GM12872 (cell line): ENCODE data around the gene ADCY3.

Experiments used
- TF ChIP-seq, protein P1 (sequence below): IDR thresholded peaks from 3 replicates; pipeline ENCODE4 v1.5.1; 2011; ENCODE audit warnings: low read depth, mild to moderate bottlenecking, low read length, moderate library complexity; ENCODE audit not compliant: insufficient read depth

Gene ADCY3

DNA sequence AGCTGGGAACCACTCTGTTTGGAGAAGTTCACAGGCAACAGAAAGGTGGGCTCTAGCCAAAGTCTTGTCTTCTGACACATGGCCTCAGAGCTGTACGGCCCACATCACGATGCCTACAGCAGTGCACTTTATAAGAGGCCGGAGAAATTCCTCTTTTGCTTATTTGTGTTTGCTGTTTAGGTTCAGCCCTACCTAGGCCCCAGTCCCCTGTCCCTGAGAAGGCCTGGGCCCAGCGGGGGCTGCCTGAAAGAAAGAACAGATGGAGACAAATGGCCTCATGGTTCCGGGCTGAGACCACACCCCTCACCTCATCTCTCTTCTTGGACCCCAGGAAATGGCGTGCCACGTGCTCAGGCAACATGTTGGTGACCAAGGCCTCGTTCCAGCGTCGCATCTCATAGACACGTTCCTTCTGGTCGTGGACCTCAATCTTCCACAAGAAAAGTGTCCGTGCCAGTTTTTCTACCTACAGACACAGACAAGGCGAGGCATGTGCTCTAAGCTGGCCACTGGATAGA is 95.9 kb downstream of the ADCY3 start:
- TF ChIP-seq, protein P1, sequence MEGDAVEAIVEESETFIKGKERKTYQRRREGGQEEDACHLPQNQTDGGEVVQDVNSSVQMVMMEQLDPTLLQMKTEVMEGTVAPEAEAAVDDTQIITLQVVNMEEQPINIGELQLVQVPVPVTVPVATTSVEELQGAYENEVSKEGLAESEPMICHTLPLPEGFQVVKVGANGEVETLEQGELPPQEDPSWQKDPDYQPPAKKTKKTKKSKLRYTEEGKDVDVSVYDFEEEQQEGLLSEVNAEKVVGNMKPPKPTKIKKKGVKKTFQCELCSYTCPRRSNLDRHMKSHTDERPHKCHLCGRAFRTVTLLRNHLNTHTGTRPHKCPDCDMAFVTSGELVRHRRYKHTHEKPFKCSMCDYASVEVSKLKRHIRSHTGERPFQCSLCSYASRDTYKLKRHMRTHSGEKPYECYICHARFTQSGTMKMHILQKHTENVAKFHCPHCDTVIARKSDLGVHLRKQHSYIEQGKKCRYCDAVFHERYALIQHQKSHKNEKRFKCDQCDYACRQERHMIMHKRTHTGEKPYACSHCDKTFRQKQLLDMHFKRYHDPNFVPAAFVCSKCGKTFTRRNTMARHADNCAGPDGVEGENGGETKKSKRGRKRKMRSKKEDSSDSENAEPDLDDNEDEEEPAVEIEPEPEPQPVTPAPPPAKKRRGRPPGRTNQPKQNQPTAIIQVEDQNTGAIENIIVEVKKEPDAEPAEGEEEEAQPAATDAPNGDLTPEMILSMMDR, result no peak

DNA sequence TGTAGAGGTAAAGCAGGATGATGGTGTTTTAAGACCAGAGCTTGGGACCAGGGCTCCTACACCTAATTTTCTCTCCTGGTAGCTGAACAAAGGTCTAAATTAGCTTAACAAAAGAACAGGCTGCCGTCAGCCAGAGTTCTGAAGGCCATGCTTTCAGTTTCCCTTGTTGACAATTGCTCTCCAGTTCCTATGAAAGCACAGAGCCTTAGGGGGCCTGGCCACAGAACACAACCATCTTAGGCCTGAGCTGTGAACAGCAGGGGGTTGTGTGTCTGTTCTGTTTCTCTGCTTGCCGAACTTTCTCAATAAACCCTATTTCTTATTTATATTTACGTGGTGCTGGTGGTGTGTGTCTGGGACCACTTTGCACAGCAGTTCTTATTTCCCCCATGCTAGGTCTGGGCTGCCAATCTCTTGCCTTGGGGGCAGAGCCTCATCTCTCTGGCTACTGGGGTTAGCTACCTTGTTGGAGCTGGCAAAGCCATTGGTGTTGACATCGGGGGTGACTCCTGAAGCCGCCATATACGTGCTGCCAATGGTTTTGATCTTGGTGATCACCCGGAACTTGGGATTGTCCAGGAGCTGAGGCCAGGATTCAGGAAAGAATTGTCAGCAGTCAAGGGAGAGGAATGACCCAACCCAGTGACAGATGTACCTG is 97.9 kb downstream of the ADCY3 start:
- TF ChIP-seq, protein P1, result no peak

DNA sequence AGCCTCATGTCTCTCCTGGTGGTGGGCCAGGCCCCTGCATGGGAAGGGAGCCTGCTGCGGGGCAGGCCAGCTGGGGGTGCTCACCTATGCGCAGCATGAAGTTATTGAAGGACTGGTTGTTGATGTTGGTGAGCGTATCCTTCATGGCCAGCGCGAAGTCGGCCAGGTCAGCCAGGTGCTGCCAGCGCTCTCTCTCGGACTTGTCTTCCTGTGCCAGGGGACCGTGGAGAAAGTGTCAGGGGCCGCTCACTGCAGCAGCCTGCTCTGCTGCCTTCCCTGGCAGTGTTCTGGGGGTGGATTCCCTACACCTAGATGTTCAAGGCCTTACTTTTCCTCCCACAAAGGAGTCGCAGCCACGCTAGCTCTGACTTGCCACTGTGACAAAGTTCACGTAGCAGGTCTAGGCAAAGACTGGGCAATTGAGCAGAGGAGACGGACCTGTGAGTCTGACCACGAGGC is 98.6 kb downstream of the ADCY3 start:
- TF ChIP-seq, protein P1, result no peak

DNA sequence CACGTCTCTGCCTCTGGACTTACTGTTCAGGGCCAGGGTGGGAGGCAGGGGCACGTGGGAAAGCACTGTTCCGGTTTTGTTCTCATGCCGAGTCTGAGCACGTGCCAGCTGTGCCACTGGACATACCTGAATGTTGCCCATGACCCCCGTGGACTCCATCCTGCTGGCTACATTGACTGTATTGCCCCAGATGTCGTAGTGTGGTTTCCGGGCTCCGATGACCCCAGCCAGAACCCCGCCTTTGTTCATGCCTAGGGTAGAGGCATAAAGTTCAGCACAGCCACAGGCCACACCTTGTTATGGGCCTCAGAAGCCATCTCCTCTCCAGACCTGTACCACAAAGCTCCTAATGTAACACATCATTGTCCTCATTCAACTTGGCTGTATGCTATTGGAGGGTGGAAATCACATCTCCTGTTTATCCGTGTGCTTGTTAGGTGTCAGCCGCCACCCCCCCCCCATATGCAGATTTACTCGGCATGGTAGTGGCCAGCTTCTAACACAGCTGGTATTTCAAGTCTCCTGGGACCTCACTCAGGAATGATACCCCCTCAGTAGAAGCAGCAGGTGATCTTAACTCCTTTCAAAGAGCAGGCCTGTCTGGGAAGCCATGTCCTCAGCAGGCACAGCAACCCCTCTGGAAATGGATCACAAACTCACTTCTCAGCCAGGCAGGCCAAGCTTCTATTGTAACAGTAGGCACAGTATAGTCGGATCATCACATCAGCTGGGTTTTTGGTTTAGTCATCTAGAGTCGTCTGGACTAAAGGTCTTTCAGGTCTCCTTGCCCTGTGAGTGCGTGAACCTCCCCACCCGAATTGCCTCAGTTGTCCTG is 99.2 kb downstream of the ADCY3 start:
- TF ChIP-seq, protein P1, result no peak

DNA sequence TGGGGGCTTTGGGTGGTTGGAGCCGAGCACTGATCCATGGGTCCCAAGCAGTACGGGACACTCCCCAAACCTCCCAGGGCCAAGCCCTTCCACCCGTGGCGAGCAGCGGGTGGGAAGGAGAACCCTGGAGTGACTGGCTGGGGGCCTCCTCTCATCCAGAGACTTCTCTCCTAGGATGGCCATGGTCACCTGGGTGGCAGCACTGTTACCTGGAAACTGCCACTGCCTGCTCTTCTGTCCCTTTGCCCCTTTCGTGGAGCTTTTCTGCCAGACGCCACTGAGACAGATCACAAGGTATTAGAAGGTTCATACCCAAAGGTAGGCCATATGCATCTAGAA is 99.9 kb downstream of the ADCY3 start:
- TF ChIP-seq, protein P1, result no peak

DNA sequence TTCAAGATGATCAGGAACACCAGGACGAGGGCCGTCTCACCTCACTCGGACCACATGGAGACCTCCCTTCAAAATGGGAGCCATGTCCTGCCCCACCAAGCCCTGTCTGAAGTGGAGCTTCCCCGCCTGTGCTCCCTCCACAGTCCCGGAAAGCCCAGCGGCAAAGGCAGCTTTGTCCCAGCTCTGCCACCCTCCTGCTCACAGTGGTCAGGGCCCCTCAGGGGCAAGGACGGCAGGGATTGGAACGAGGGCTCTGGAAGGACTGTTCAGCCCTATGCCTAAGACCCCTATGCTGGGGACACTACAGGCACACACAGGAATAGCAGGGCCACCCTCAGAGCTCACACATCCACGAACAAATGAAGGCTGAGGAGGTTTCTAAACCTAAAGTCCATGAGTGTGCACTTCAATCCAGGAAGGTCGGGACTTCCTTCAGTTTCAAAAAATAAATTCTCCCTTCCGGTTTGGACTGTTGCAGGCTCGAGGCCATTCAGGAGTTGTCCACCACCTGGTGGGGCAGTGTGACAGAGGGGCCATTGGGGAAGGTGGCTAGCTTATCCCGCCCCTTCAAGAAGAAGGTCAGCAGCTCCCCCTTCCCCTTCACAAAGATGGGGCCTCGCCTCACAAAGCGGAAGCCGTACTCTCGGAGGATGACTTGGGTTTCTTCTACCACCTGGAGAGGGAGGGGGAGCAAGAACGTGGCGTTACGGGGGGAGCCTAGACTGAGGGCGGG is 100.4 kb downstream of the ADCY3 start:
- TF ChIP-seq, protein P1, result no peak

DNA sequence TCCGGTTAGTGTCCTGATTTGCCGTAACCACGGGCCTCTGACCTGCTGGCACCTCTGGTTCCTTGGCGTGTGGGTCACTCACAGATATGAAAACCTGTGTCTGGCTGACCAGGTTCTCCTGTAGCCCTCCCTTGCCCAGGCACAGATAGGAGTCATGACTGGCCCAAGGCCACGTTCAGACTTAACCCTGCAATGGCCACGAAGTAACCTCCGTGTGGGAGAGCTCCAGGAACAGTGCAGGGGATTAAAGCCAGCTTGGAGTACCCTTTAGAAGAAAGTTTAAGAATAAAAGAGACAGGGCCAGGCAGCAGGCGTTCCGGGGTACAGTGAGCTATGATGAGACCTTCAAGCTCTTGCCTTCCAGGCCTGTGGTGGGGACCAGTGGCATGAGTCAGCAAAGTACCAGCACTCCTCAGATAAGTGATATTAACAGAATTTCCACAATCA is 101.3 kb downstream of the ADCY3 start:
- TF ChIP-seq, protein P1, result no peak
